GM18520 (cell line): ENCODE measurements around the gene RIMOC1.

Experiments
- ATAC-seq: cut with Tn5 transposase; IDR thresholded peaks from one replicate; pipeline ENCODE4 v1.9.1; 2021; ENCODE audit not compliant: unreplicated experiment

RIMOC1 gene

DNA sequence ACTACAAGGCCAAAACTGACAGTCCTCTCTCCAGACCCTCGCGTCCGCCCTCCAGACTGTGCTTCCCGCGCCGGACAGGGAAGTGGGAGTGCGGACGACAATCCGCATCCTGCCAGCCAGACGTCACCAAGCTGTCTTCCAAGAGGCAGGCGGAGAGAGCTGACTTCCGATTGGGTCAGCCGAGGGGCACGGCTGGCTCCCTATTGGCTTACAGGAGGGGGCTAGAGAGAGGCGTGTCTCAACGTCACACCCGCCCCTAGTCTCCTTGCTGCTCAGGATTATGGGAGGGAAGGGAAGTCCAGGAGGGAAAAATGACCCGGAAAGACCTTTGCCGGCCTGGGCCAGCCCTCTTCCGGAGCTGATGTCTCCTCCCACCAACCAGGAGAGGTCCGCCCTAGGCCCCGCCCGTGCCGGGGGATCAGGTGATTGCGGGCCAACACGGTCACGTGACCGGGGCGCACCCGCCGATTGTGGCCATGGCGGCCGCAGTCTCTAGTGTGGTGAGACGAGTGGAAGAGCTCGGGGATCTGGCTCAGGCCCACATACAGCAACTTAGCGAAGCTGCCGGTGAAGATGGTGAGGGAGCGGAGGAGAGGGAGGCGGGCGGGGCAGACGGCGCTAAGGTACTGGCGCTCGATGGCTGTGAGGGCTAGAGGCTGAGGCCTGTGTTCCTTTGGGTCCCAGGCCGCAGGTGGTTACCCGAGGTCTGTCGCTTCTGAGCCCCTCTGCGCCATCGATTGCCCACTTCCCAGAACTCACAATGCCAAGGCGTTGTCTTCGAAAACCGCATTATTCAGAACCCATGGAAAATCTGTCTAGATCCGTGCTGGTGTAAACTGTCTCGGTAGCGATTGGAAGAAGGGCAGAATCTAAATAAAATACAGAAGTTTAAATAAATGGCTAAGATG lies at the start of gene RIMOC1:
TSS of gene RIMOC1 (plus strand) at position 453 of the 908 bp plus-strand sequence. CDS start at position 477, 24 bp downstream.
- peak; percentile 97 for ATAC-seq

DNA sequence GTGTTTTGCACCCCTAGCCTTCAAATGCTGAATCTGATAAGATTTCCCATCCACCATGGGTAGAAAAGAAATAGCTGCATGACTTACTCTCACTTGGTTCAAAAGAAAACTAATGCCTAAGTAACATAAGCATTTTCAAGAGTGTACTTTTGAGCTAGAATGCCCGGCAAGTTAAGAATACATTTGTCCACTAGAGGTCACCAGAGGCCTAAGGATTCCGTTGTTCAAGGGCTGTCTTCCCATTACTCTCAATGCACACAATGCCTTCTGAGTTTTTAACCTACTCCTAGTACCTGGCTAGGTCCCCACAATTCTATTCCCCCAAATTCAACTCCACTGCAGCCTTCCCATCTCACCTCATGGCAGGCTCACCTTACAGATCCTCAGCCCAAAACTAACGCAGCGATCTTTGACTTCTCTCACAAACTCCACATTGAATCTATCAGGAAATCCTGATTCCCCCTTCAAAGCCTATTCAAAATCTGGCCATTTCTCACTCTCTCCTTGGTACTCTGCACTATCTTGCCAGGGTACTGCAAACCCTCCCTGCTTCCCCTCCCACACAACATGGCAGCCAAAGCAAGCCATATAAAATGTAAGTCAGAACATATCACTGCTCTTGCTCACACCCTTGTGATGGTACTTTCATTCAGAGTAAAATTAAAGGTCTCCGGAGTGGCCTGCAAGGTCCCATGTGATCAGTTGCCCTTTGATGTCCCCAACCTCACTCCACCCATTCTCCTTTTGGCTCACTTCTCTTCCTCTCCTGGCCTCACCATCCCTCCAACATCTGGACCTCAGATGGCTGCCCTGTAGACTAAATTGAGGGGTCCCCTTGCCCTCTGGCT lies 47.3 kb upstream of the RIMOC1 start:
- ATAC-seq = peak; percentile 74

DNA sequence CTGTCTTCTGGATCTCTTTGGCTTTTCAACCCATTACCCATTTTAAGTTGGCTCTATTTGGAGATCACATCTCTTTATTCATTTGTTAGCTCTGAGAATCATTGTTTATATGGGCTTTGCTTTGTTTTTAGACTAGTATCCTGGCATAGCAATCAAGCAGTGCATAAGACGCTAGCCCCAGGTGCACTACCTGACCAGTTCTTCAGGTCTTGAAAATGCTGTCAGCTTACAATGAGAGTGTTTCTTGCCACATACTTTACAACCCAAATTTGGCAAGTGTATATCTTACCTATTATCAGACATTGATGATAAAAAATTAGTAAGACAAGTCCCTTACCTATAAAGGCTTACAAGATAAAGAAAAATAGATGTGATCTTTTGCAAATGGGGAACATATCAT lies 46.2 kb upstream of the RIMOC1 start:
- no peak for ATAC-seq

- ATAC-seq = no peak
Observed at GRCh38 chr5:41858890-41859289, 45.3 kb upstream of the RIMOC1 start.

GRCh38 chr5:41863871-41864486 lies 40.2 kb upstream of the RIMOC1 start:
- ATAC-seq = peak; percentile 71

GRCh38 chr5:41869151-41869723 lies 34.9 kb upstream of the RIMOC1 start:
- no peak for ATAC-seq

- ATAC-seq = peak; percentile 95
Observed at GRCh38 chr5:41869724-41870626, 34.2 kb upstream of the RIMOC1 start, which contains the start of gene OXCT1. TSS of gene OXCT1 (minus strand) at chr5:41870425. CDS start at chr5:41870358, 67 bp downstream.

- ATAC-seq = no peak
Observed at GRCh38 chr5:41870627-41871048, 33.5 kb upstream of the RIMOC1 start.

GRCh38 chr5:41871852-41872251 lies 32.3 kb upstream of the RIMOC1 start:
- ATAC-seq = no peak

DNA sequence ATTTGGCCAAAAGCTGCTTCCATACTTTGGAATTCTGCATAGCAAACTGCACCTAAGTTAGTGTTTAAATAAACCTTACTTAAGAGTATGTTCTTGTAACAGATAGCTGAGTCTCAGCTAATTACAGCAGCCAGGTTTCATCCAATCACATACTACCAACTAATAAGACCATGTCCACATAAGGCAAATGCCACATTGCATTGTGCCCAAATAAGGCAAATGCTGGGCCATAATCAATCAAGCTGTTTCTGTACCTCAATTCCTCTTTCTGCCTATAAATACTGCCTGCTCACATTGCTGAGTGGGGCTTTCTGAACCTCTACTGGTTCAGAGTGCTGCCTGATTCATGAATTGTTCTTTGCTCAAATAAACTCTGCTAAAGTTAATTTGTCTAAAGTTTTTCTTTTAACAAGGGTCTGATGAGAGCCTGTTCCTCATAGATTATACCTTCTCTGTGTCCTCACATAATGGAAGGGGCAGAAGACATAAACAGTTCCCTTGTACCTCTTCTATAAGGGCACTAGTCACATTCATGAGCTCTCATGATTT lies 29.6 kb upstream of the RIMOC1 start:
- no peak for ATAC-seq

- no peak for ATAC-seq
Observed at GRCh38 chr5:41875121-41875520, 29.0 kb upstream of the RIMOC1 start.

- ATAC-seq = no peak
Observed at GRCh38 chr5:41876678-41877077, 27.5 kb upstream of the RIMOC1 start.

DNA sequence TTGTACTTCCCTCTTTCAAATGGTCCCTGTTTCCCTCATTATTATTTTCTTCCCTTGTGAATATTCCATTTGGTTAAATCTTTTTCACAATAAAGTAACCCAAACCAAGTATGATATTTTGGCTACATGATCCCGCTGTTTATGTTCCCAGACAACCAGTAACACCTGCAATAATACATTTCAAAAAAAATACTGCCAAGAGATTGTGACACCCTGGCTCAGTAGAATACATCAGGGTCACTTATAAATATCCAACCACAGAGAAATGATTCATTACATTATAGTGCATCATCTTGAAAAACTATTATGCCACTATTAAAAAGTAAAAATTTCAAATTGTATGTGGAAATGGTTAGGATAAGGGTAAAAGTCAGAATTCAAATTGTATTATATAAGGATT lies 26.7 kb upstream of the RIMOC1 start:
- ATAC-seq = no peak

- no peak for ATAC-seq
Observed at GRCh38 chr5:41878173-41878572, 26.0 kb upstream of the RIMOC1 start.

GRCh38 chr5:41878643-41879478 lies 25.3 kb upstream of the RIMOC1 start:
- ATAC-seq = no peak

DNA sequence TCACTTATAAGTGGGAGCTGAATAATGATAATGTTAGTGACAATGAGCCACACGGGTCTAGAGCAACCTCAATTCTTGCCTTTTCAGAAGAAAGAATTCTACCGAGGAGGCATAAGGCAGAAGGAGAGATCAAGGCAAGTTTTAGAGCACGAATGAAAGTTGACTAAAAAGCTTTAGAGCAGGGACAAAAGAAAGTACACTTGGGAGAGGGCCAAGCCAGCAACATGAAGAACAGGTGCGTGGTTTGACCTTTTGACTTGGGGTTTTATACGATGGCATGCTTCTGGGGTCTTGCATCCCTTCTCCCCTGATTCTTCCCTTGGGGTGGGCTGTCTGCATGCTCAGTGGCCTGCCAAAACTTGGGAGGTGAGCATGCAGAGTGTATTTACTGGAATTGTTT lies 21.4 kb upstream of the RIMOC1 start:
- ATAC-seq = no peak

- no peak for ATAC-seq
Observed at GRCh38 chr5:41883243-41883642, 20.9 kb upstream of the RIMOC1 start.

- ATAC-seq = no peak
Observed at GRCh38 chr5:41883936-41884335, 20.2 kb upstream of the RIMOC1 start.

GRCh38 chr5:41885286-41885685 lies 18.9 kb upstream of the RIMOC1 start:
- ATAC-seq = no peak
